Fibroblast of pulmonary artery (primary cell): ENCODE data around the gene VSTM5.

Experiments used
- DNase-seq: peaks from one replicate; pipeline ENCODE4 v3.0.0-alpha.2; 2010; ENCODE audit warnings: low read depth
- H3K4me3 ChIP-seq: replicated peaks from 2 replicates; pipeline ENCODE4 v1.5.1; 2011; ENCODE audit warnings: low read depth, mild to moderate bottlenecking, control low read depth, low read length, moderate library complexity
- CTCF ChIP-seq: IDR thresholded peaks from 2 replicates; pipeline ENCODE4 v1.5.1; 2011; ENCODE audit warnings: mild to moderate bottlenecking, control low read depth, low read length, inconsistent platforms; ENCODE audit errors: missing control alignments

VSTM5 gene

GRCh38 chr11:93842461-93842860, 8.0 kb downstream of the VSTM5 start:
- no peak for TF ChIP-seq CTCF
- H3K4me3 ChIP-seq = no peak overlapping the region
- DNase-seq = peak; percentile 48

GRCh38 chr11:93842034-93842433, 8.4 kb downstream of the VSTM5 start:
- no peak for TF ChIP-seq CTCF
- DNase-seq = no peak
- H3K4me3 ChIP-seq = no peak overlapping the region

GRCh38 chr11:93841446-93841845, 9.0 kb downstream of the VSTM5 start:
- no peak for DNase-seq
- no peak overlapping the region for H3K4me3 ChIP-seq
- TF ChIP-seq CTCF = no peak

GRCh38 chr11:93840981-93841380, 9.4 kb downstream of the VSTM5 start:
- no peak for TF ChIP-seq CTCF
- no peak overlapping the region for H3K4me3 ChIP-seq
- DNase-seq = no peak

- TF ChIP-seq CTCF = no peak
- no peak for DNase-seq
- no peak overlapping the region for H3K4me3 ChIP-seq
These were observed 10.2 kb downstream of the VSTM5 start for GRCh38 chr11:93840180-93840579.

- no peak overlapping the region for H3K4me3 ChIP-seq
- no peak for DNase-seq
- TF ChIP-seq CTCF = no peak
These were observed 11.5 kb downstream of the VSTM5 start for GRCh38 chr11:93838967-93839366.

- no peak for DNase-seq
- no peak for TF ChIP-seq CTCF
- no peak overlapping the region for H3K4me3 ChIP-seq
These were observed 17.6 kb downstream of the VSTM5 start for GRCh38 chr11:93832780-93833179.
